ENCODE data around the gene MEGF6. TPM values are rescaled to one million over a fixed set of nuclear protein-coding genes. Genes with fewer than 3 reads are reported as not detected.

The MEGF6 gene
- total RNA-seq, 1 experiment from 2014 or later, result 21.3 TPM

- no peak overlapping the region for H3K56ac ChIP-seq (ENCODE audit: insufficient read length, low read depth, low read length)
- H3K4me3 Mint-ChIP-seq, result no peak overlapping the region
- H3K18ac ChIP-seq (ENCODE audit: insufficient read length, low read depth, low read length), result no peak overlapping the region
- H2BK120ac ChIP-seq (ENCODE audit: low read depth, low read length, poor library complexity, severe bottlenecking), result no peak overlapping the region
- H3K36me3 Mint-ChIP-seq (ENCODE audit: insufficient read depth in 1 of 3, low read depth in 3 of 3), result peaks cover 0 to 5% (median 0%) of the 10 kb centered on the region in 3 experiments; a peak in 2 of 7 replicates
- no peak overlapping the region for H3T11ph ChIP-seq (ENCODE audit: low read length)
- H3K4me1 ChIP-seq (ENCODE audit: insufficient read depth, low read length), result no peaks in the 10 kb centered on the region
- no peaks in the 10 kb centered on the region; the same call in 1 of the 2 replicates for H3K27me3 Mint-ChIP-seq (ENCODE audit: low read depth)
- no peak overlapping the region for H2BK20ac ChIP-seq (ENCODE audit: low read depth, low read length, poor library complexity, severe bottlenecking)
- no peaks in the 10 kb centered on the region for H3K4me1 Mint-ChIP-seq
- no peak overlapping the region for H4K91ac ChIP-seq (ENCODE audit: insufficient read length, low read depth, low read length)
- DNase-seq, result no peak
- H3K23ac ChIP-seq (ENCODE audit: insufficient read length, low read depth, low read length), result no peak overlapping the region
- H3K27ac Mint-ChIP-seq, result no peak overlapping the region
- no peak overlapping the region for H2AFZ ChIP-seq (ENCODE audit: low read length)
- no peaks in the 10 kb centered on the region; a peak in 2 of 5 replicates for H3K9me3 Mint-ChIP-seq
- H3K27me3 ChIP-seq (ENCODE audit: insufficient read depth, low read length), result no peaks in the 10 kb centered on the region
- H4K5ac ChIP-seq (ENCODE audit: insufficient read length, low read depth, low read length), result no peak overlapping the region
- no peak for TF ChIP-seq CTCF (conservative IDR thresholded peaks at IDR 0.05)
- no peaks in the 10 kb centered on the region for H3K9me3 ChIP-seq (ENCODE audit: control insufficient read depth, low read depth, low read length)
- no peaks in the 10 kb centered on the region for H3K23me2 ChIP-seq (ENCODE audit: insufficient read length, low read depth, low read length, poor library complexity, severe bottlenecking)
- H2BK12ac ChIP-seq (ENCODE audit: insufficient read length, low read depth, low read length), result no peak overlapping the region
- no peak overlapping the region for H3K4me2 ChIP-seq (ENCODE audit: insufficient read depth, insufficient read length, low read length)
- H3K27ac ChIP-seq (ENCODE audit: insufficient read length, low read depth, low read length), result no peak overlapping the region
- no peak overlapping the region for H2BK15ac ChIP-seq (ENCODE audit: low read depth, low read length)
- no peak overlapping the region for H3K4ac ChIP-seq (ENCODE audit: low read depth, low read length)
- H2AK5ac ChIP-seq (ENCODE audit: insufficient read length, low read length), result no peak overlapping the region
- no CpG with 5 or more reads among the region's 8 CpGs for WGBS (ENCODE audit: extremely low coverage, insufficient read length, low lambda C conversion rate)
- no peaks in the 10 kb centered on the region; the same call in 1 of the 2 replicates for H3K79me2 ChIP-seq (ENCODE audit: insufficient read depth, low read length)
- no peaks in the 10 kb centered on the region for H3K79me1 ChIP-seq (ENCODE audit: insufficient read depth, low read depth, low read length, poor library complexity, severe bottlenecking)
- H3K9ac ChIP-seq (ENCODE audit: extremely low read depth, insufficient read length, low read length), result no peak overlapping the region
- no peak overlapping the region for H3K14ac ChIP-seq (ENCODE audit: insufficient read depth, low read length)
- H4K8ac ChIP-seq (replicated peaks; ENCODE audit: insufficient read length, low read depth, low read length), result no peak overlapping the region
- no peak overlapping the region for H2BK5ac ChIP-seq (ENCODE audit: insufficient read length, low read length)
- H4K20me1 ChIP-seq (ENCODE audit: control insufficient read depth, insufficient read depth, insufficient read length), result peaks cover 5% of the 10 kb centered on the region
Observed at GRCh38 chr1:3518756-3519155, 92.6 kb downstream of the MEGF6 start.
